BJ (cell line): ENCODE data around the gene DMPK. TPM values are rescaled to one million over a fixed set of nuclear protein-coding genes. Genes with fewer than 3 reads are reported as not detected.
"Not testable (repeated sequence)": the region's sequence is repeated elsewhere in the genome, so short reads cannot be mapped to it uniquely, and the experiment has no call there.

Source experiments
- CTCF ChIA-PET: fragments of 350-600 bp; formaldehyde crosslinking; extraction: SDS; loops from one replicate; lab custom pipeline; 2021; ENCODE audit warnings: antibody characterized with exemption, inconsistent platforms; lab: Yijun Ruan, JAX
- POLR2A ChIA-PET: fragments of 300-600 bp; sonication (Branson Sonifier 250); formaldehyde crosslinking; extraction: SDS; loops from one replicate; lab custom pipeline; 2021; ENCODE audit warnings: antibody characterized with exemption; lab: Charles Lee
- DNase-seq: peaks from one replicate; pipeline ENCODE4 v3.0.0-alpha.2; 2011; ENCODE audit warnings: low read depth
- H3K27me3 ChIP-seq: 2 replicates; pipeline ENCODE4 v1.6.0; 2011; ENCODE audit warnings: low read length; ENCODE audit not compliant: control insufficient read depth, insufficient read depth
- H3K36me3 ChIP-seq: 2 replicates; pipeline ENCODE4 v1.5.1; 2011; ENCODE audit warnings: low read length; ENCODE audit not compliant: control insufficient read depth, insufficient read depth
- H3K4me3 ChIP-seq: 2 replicates; pipeline ENCODE4 v1.5.1; 2011; ENCODE audit warnings: low read depth, mild to moderate bottlenecking, control low read depth, low read length
- polyA plus RNA-seq: library from polyadenylated mRNA; depleted of rRNA; stranded (reverse); fragments of >200 nt; gene quantifications from 2 replicates; pipeline ENCODE4 v1.2.3, GENCODE V29; 2011
- TF ChIP-seq, protein P1 (sequence below): IDR thresholded peaks from 2 replicates; pipeline ENCODE4 v1.5.1; 2011; ENCODE audit warnings: low read depth, mild to moderate bottlenecking, control low read depth, inconsistent platforms, low read length, moderate library complexity; ENCODE audit not compliant: insufficient read depth

The DMPK gene
- polyA plus RNA-seq, 1 experiment, result 131 TPM

DNA sequence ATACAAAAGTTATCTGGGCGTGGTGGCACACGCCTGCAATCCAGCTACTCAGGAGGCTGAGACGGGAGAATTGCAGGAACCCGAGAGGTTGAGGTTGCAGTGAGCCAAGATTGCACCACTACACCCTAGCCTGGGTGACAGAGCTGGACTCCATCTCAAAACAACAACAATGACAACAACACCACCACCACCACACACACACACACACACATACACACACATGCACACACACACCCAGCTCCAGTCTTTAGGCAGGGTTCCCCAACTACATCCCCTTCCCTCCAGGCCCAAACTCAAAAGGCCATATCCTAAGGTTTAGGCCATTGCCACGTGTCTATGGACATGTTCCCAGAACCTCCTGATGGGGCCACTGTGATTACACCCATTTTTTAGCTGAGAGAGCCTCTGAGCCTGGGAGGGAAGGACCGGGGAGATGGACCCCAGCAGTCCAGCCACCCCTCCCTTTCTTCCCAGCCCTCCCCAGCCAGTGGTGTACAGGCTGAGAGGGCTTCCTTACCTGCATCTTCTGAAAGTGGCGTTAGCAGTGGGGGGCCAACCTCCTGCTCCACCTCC, 19.4 kb upstream of the DMPK start:
- CTCF ChIA-PET, result interaction anchor here (1.0 to 12.1 kb wide), 4 partner anchors 14 to 121 kb away, joined by 3 to 154 read pairs (median 57); partner anchors contain the start of genes IRF2BP1, RSPH6A and SIX5
- DNase-seq, result no peak
- POLR2A ChIA-PET, result no interaction called here
- TF ChIP-seq, protein P1, sequence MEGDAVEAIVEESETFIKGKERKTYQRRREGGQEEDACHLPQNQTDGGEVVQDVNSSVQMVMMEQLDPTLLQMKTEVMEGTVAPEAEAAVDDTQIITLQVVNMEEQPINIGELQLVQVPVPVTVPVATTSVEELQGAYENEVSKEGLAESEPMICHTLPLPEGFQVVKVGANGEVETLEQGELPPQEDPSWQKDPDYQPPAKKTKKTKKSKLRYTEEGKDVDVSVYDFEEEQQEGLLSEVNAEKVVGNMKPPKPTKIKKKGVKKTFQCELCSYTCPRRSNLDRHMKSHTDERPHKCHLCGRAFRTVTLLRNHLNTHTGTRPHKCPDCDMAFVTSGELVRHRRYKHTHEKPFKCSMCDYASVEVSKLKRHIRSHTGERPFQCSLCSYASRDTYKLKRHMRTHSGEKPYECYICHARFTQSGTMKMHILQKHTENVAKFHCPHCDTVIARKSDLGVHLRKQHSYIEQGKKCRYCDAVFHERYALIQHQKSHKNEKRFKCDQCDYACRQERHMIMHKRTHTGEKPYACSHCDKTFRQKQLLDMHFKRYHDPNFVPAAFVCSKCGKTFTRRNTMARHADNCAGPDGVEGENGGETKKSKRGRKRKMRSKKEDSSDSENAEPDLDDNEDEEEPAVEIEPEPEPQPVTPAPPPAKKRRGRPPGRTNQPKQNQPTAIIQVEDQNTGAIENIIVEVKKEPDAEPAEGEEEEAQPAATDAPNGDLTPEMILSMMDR, result no peak
- no peaks in the 10 kb centered on the region for H3K27me3 ChIP-seq
- H3K36me3 ChIP-seq, result no peaks in the 10 kb centered on the region
- no peak overlapping the region for H3K4me3 ChIP-seq

DNA sequence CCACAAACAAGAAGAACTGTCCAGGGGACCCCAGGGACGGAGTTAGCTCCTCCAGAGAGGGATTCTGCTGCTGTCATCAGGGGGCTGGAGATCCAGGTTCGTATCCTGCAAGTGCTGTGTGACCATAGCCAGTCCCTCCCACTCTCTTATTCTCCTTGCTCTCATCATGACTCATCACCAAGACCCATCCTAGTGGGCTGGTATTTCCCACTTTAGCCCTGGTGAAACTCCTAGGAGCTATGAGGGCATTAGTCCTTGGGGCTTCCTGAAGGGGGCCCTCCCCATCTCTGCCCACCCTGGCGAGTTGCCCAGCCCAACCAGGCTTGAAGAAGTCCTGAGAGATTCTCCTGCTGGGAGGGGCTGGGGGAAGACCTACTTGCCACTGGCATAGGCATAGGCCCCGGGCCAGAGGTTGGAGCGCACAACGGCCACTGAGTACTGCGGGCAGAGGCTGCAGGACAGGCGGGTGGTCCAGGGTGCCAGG, 17.8 kb upstream of the DMPK start:
- POLR2A ChIA-PET, result interaction anchor here (1.7 kb wide), 1 partner anchor 17 kb away, joined by 8 read pairs; no protein-coding TSS in a partner anchor
- CTCF ChIA-PET, result interaction anchor here (0.6 to 12.1 kb wide), 11 partner anchors 10 to 746 kb away, joined by 3 to 154 read pairs (median 10); partner anchors contain the start of genes DMPK, QPCTL, RSPH6A and SIX5

DNA sequence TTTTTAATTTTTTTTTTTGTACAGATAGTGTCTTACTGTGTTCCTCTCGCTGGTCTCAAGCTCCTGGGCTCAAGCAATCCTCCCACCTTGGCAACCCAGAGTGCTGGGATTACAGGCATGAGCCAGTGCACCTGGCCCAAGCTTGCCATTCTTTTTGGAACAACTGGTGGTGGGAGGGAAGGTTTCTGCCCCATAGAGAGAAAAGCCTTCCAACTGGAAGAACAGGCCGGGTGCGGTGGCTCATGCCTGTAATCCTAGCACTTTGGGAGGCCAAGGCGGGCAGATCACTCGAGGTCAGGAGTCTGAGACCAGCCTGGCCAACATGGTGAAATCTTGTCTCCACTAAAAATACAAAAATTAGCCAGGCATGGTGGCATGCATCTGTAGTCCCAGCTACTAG, 17.3 kb upstream of the DMPK start:
- not testable (repeated sequence) for H3K27me3 ChIP-seq, H3K36me3 ChIP-seq, H3K4me3 ChIP-seq, DNase-seq
- ChIA-PET POLR2A (interaction anchor here (0.6 to 1.7 kb wide), 3 partner anchors 13 to 30 kb away, joined by 4 to 8 read pairs (median 7); partner anchors contain the start of gene SIX5), CTCF (interaction anchor here (0.6 to 12.1 kb wide), 16 partner anchors 9 to 107 kb away, joined by 3 to 154 read pairs (median 4); partner anchors contain the start of genes DMPK, FBXO46, QPCTL and RSPH6A)

More for the DNA sequence above, 17.8 kb upstream of the DMPK start:
- DNase-seq, result no peak
- H3K4me3 ChIP-seq, result no peak overlapping the region
- TF ChIP-seq, protein P1, result no peak
- H3K27me3 ChIP-seq, result no peaks in the 10 kb centered on the region
- H3K36me3 ChIP-seq, result no peaks in the 10 kb centered on the region

DNA sequence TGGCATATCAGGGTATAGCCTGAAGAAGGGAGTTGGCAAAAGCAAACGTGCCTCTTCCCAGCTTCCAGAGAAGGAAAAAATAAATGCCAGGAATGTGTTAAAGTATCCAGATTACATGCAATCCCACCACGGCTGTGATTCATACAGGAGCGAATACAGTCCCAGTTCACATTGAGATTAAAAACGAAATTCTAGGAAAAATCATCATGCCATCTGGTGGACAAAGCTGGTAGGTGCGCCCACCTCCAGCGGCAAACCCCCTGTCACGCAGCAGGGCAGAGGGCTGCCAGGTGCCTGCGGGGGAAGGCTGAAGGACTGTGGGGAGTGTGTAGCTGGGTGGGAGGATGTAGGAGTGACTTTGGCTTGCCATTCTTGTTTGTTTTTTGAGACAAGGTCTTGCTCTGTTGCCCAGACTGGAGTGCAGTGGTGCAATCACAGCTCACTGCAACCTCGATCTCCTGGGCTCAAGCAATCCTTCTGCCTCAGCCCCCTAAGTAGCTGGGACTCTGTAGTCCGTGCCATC, 16.8 kb upstream of the DMPK start:
- no peak overlapping the region for H3K4me3 ChIP-seq
- TF ChIP-seq, protein P1, result peak; percentile 81
- ChIA-PET POLR2A (interaction anchor here (0.5 to 1.7 kb wide), 4 partner anchors 14 to 30 kb away, joined by 4 to 8 read pairs (median 6); partner anchors contain the start of gene SIX5), CTCF (interaction anchor here (0.6 to 12.1 kb wide), 18 partner anchors 8 to 117 kb away, joined by 3 to 154 read pairs (median 4); partner anchors contain the start of genes DMPK, FBXO46, QPCTL and RSPH6A)
- no peak for DNase-seq
- no peaks in the 10 kb centered on the region for H3K27me3 ChIP-seq
- H3K36me3 ChIP-seq, result no peaks in the 10 kb centered on the region

DNA sequence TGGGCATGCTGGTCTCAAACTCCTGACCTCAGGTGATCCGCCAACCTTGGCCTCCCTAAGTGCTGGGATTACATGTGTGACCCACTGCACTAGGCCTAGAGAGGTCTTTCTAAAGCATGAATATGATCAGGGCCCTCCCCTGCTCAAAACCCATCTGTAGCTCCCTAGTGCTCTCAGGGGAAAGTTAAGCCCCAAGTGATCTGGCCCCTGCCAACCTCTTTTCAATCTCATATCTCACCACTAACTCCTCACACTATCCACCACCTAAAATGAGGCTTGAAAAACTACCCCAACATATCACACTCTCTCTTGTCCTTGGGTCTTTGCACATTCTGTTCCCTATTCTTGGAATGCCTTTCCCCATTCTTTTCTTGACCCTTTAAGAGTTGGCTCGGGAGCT, 12.3 kb upstream of the DMPK start:
- TF ChIP-seq, protein P1, result no peak
- peaks cover 2% of the 10 kb centered on the region; the same call in 1 of the 2 replicates for H3K36me3 ChIP-seq
- POLR2A ChIA-PET, result no interaction called here
- no peak overlapping the region for H3K4me3 ChIP-seq
- CTCF ChIA-PET, result interaction anchor here (1.5 to 3.3 kb wide), 2 partner anchors 22 to 25 kb away, joined by 9 to 18 read pairs; partner anchors contain the start of gene SIX5
- H3K27me3 ChIP-seq, result no peaks in the 10 kb centered on the region
- no peak for DNase-seq
